Colonic mucosa (tissue), 4 donors: ENCODE data around the gene CACNA1A. TPM values are rescaled to one million over a fixed set of nuclear protein-coding genes. Genes with fewer than 3 reads are reported as not detected.
A peak's percentile ranks its signal among the peaks of the same experiment; 100 is the strongest.
"Not testable (repeated sequence)": the region's sequence is repeated elsewhere in the genome, so short reads cannot be mapped to it uniquely, and the experiment has no call there.

ENCODE experiments used
- DNase-seq: peaks from one replicate; pipeline ENCODE4 v3.0.0-alpha.2; 2020
- H3K27ac ChIP-seq: fragments of 200-600 bp; one replicate; pipeline ENCODE4 v1.8.0; 2021
- H3K27me3 ChIP-seq: fragments of 200-600 bp; one replicate; pipeline ENCODE4 v1.8.0; 2021
- H3K36me3 ChIP-seq: fragments of 200-600 bp; one replicate; pipeline ENCODE4 v1.8.0; 2021
- H3K4me1 ChIP-seq: fragments of 200-600 bp; one replicate; pipeline ENCODE4 v1.8.0; 2021; ENCODE audit warnings: mild to moderate bottlenecking
- H3K4me3 ChIP-seq: fragments of 200-600 bp; one replicate; pipeline ENCODE4 v1.8.0; 2021
- H3K9ac ChIP-seq, 2 donors: one replicate each; pipeline ENCODE4 v1.7.0; 2013; ENCODE audit warnings: control low read depth in 2 of 2, low read depth in 2 of 2, low read length in 2 of 2
- H3K9me3 ChIP-seq: fragments of 200-600 bp; one replicate; pipeline ENCODE4 v1.8.0; 2021
- CTCF ChIP-seq: fragments of 200-600 bp; IDR thresholded peaks from one replicate; pipeline ENCODE4 v1.8.0; 2022; ENCODE audit warnings: antibody characterized with exemption, mild to moderate bottlenecking
- intact Hi-C: fragments of 100-400 bp; cut with DNase I; formaldehyde crosslinking; loops from one replicate; pipeline ENCODE4 v1.14.1; 2022
- total RNA-seq, 2 donors: library from RNA; stranded (reverse); fragmentation: NEBNext Ultra II Directional in 1 of 2; extraction: Animal tissue kit (Norgen Biotek cat#: 25700) in 1 of 2; gene quantifications; one replicate each; pipeline ENCODE4 v1.2.1, GENCODE V29; 2021
- donor health status: healthy.
- donor health status: DM: no; HTN: no; CAD: no.
- donor health status: DM: no; HTN: no; CAD: no.

The CACNA1A gene
- total RNA-seq, 2 donors from 2014 or later: 4.9 to 6.1 TPM

DNA sequence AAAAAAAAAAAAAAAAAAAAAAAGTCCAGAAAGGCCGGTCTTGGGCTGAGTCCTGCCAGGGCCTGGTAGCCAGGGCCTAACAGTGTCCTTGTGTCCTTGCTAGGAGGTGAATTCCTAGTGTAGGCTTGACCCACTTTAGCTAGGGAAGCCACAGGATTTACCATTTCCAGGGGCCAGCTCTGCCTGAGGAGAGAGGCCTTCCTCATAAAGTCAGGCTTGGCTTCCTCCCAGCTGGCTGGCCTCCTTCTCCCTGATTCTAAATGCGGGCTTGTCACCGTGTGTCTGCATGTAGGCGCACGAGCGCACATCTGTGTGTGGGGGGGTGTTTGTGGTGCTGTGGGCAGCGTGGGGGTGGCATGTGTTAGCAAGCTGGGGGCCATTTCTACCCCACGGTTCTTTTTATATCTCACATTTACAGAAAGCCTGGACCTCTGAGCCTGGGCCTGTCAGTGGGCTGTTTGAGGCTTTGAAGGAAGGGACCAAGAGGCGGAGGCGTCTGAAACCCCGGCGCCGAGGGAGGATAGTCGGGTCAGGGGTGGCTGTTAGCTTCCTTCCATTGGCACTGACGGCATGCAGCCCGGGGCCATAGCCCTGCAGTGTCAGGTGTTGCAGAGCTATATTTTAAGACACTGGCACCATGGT, 324.4 kb downstream of the CACNA1A start:
- no peaks in the 10 kb centered on the region for H3K4me1 ChIP-seq
- no peaks in the 10 kb centered on the region for H3K36me3 ChIP-seq
- no peaks in the 10 kb centered on the region for H3K27me3 ChIP-seq
- H3K9ac ChIP-seq: peak overlapping the region in 1 of 2 donors; percentile 48
- no peak for TF ChIP-seq CTCF
- no peak overlapping the region for H3K4me3 ChIP-seq
- DNase-seq: peak; percentile 76
- intact Hi-C loops: no loop called here
- no peaks in the 10 kb centered on the region for H3K9me3 ChIP-seq
- H3K27ac ChIP-seq: no peak overlapping the region

- H3K4me1 ChIP-seq, intact Hi-C loops, H3K9me3 ChIP-seq, H3K4me3 ChIP-seq, DNase-seq, H3K27ac ChIP-seq, H3K9ac ChIP-seq, H3K27me3 ChIP-seq, H3K36me3 ChIP-seq: not testable (repeated sequence)
Measured at GRCh38 chr19:13178291-13178690, 328.0 kb downstream of the CACNA1A start.

- intact Hi-C loops, H3K36me3 ChIP-seq, H3K9ac ChIP-seq, H3K9me3 ChIP-seq, H3K27ac ChIP-seq, DNase-seq, H3K4me1 ChIP-seq, H3K4me3 ChIP-seq, H3K27me3 ChIP-seq: not testable (repeated sequence)
Measured at GRCh38 chr19:13177584-13177983, 328.7 kb downstream of the CACNA1A start.

DNA sequence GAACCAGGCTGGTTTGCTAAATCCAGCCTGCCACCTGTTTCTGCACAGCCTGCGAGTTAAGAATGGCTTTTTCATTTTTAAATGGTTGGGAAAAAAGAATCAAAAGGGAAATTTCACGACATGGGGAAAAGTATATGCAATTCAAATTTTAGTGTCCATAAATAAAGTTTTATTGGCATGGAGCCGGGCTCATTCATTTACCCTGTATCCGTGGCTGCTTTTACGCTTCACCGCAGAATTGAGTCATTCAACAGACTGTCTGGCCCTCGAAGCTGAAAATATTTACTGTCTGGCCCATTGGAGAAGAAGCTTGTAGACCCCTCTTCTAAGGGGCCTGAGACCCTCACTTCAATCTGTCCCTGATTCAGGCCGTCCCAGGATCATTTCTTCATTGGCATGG, 329.9 kb downstream of the CACNA1A start:
- Histone ChIP-seq H3K27ac (no peak overlapping the region), H3K27me3 (no peaks in the 10 kb centered on the region), H3K9ac (no peak overlapping the region), H3K36me3 (no peaks in the 10 kb centered on the region), H3K4me3 (no peak overlapping the region), H3K4me1 (peaks cover 13% of the 10 kb centered on the region), H3K9me3 (no peaks in the 10 kb centered on the region)
- TF ChIP-seq CTCF: no peak
- intact Hi-C loops: no loop called here
- no peak for DNase-seq

- Histone ChIP-seq H3K27ac (no peak overlapping the region), H3K4me3 (no peak overlapping the region), H3K4me1 (peaks cover 29% of the 10 kb centered on the region), H3K27me3 (no peaks in the 10 kb centered on the region), H3K9me3 (no peaks in the 10 kb centered on the region), H3K9ac (no peak overlapping the region), H3K36me3 (no peaks in the 10 kb centered on the region)
- intact Hi-C loops: no loop called here
- DNase-seq: no peak
- no peak for TF ChIP-seq CTCF
Measured at GRCh38 chr19:13173139-13173737, 333.0 kb downstream of the CACNA1A start.

GRCh38 chr19:13172346-13173138, 333.7 kb downstream of the CACNA1A start:
- no peak for TF ChIP-seq CTCF
- peaks cover 29% of the 10 kb centered on the region for H3K4me1 ChIP-seq
- peak overlapping the region; percentile 35 to 63 for H3K9ac ChIP-seq
- H3K27ac ChIP-seq: peak overlapping the region; percentile 60
- H3K36me3 ChIP-seq: no peaks in the 10 kb centered on the region
- intact Hi-C loops: no loop called here
- no peaks in the 10 kb centered on the region for H3K27me3 ChIP-seq
- peak; percentile 92 for DNase-seq
- no peak overlapping the region for H3K4me3 ChIP-seq
- H3K9me3 ChIP-seq: no peaks in the 10 kb centered on the region
